GM12873 (cell line): ENCODE data around the gene TRH.

Source experiments
- CTCF ChIP-seq: IDR thresholded peaks from 2 replicates; pipeline ENCODE4 v1.5.1; 2012; ENCODE audit warnings: low read depth, mild to moderate bottlenecking, moderate library complexity, low read length, control low read depth; ENCODE audit not compliant: insufficient read depth; ENCODE audit errors: missing control alignments

The TRH gene

GRCh38 chr3:129952556-129953355 is 21.8 kb upstream of the TRH start:
- TF ChIP-seq CTCF, result no peak

GRCh38 chr3:129953621-129954020 is 20.9 kb upstream of the TRH start:
- TF ChIP-seq CTCF, result no peak

GRCh38 chr3:129954514-129954913 is 20.0 kb upstream of the TRH start:
- TF ChIP-seq CTCF, result no peak

- TF ChIP-seq CTCF, result no peak
Measured at GRCh38 chr3:129956936-129957335, 17.6 kb upstream of the TRH start.

- TF ChIP-seq CTCF, result no peak
Measured at GRCh38 chr3:129958755-129959154, 15.8 kb upstream of the TRH start.

- no peak for TF ChIP-seq CTCF
Measured at GRCh38 chr3:129961141-129961541, 13.4 kb upstream of the TRH start.

- no peak for TF ChIP-seq CTCF
Measured at GRCh38 chr3:129962600-129962999, 11.9 kb upstream of the TRH start.

- TF ChIP-seq CTCF, result no peak
Measured at GRCh38 chr3:129965937-129966336, 8.6 kb upstream of the TRH start.
